ENCODE data around the gene NFIC. TPM values are rescaled to one million over a fixed set of nuclear protein-coding genes. Genes with fewer than 3 reads are reported as not detected.

The NFIC gene
- total and polyA plus RNA-seq, 4 donors = 12.8 to 100 (median 75.1) TPM

GRCh38 chr19:3404324-3405260 is 38.2 kb downstream of the NFIC start:
- WGBS = 23% methylated on average over 62 of the region's 62 CpGs
- peaks cover 6 to 41% (median 21%) of the 10 kb centered on the region in 4 donors for H3K4me1 ChIP-seq (ENCODE audit: control insufficient read depth in 4 of 4, insufficient read depth in 4 of 4, low read length in 3 of 4)
- TF ChIP-seq GABPA (IDR thresholded peaks at IDR 0.05 in 1 of 2, conservative IDR thresholded peaks at IDR 0.05 in 1 of 2) = no peak
- TF ChIP-seq ZBTB33 (IDR thresholded peaks at IDR 0.05) = no peak
- peak; percentile 11 for TF ChIP-seq MAX (IDR thresholded peaks at IDR 0.05)
- TF ChIP-seq RAD21 (IDR thresholded peaks at IDR 0.05) = peak; percentile 29 to 41
- TF ChIP-seq YY1 (IDR thresholded peaks at IDR 0.05) = peak; percentile 100
- TF ChIP-seq NR2F2 (IDR thresholded peaks at IDR 0.05) = peak; percentile 64
- TF ChIP-seq JUND (IDR thresholded peaks at IDR 0.05) = peak; percentile 52 to 85
- no peak for TF ChIP-seq HNF4G (IDR thresholded peaks at IDR 0.05)
- TF ChIP-seq REST (IDR thresholded peaks at IDR 0.05) = peak; percentile 17
- TF ChIP-seq RXRA (IDR thresholded peaks at IDR 0.05) = peak; percentile 32 to 46
- no peak for TF ChIP-seq FOXA1 (IDR thresholded peaks at IDR 0.05)
- peak; percentile 35 for TF ChIP-seq SP1 (IDR thresholded peaks at IDR 0.05)
- no peak for TF ChIP-seq ATF3 (IDR thresholded peaks at IDR 0.05)
- H3K4me3 ChIP-seq (ENCODE audit: low read depth in 1 of 3, low read length in 3 of 3) = peak overlapping the region in 1 of 3 donors; percentile 37
- no peaks in the 10 kb centered on the region for H3K9me3 ChIP-seq (ENCODE audit: control insufficient read depth in 4 of 4, low read length in 3 of 4)
- H3K36me3 ChIP-seq (ENCODE audit: control insufficient read depth in 4 of 4, insufficient read depth in 3 of 4, low read depth in 1 of 4, low read length in 3 of 4) = no peaks in the 10 kb centered on the region
- H3K27ac ChIP-seq (ENCODE audit: low read depth in 1 of 2, low read length in 2 of 2) = peak overlapping the region; percentile 98 to 99
- no peak for DNase-seq (ENCODE audit: low spot score)
- H3K9ac ChIP-seq (ENCODE audit: low read depth in 1 of 2, low read length in 2 of 2) = peak overlapping the region; percentile 71 to 93
- no peaks in the 10 kb centered on the region for H3K27me3 ChIP-seq (ENCODE audit: control insufficient read depth in 4 of 4, insufficient read depth in 4 of 4, low read length in 3 of 4)

GRCh38 chr19:3405261-3405653 is 38.9 kb downstream of the NFIC start:
- Histone ChIP-seq H3K9me3 (ENCODE audit: control insufficient read depth in 4 of 4, low read length in 3 of 4) (no peaks in the 10 kb centered on the region), H3K27me3 (ENCODE audit: control insufficient read depth in 4 of 4, insufficient read depth in 4 of 4, low read length in 3 of 4) (no peaks in the 10 kb centered on the region), H3K9ac (ENCODE audit: low read depth in 1 of 2, low read length in 2 of 2) (peak overlapping the region; percentile 67 to 93), H3K4me3 (ENCODE audit: low read depth in 1 of 3, low read length in 3 of 3) (peak overlapping the region in 1 of 3 donors; percentile 37), H3K36me3 (ENCODE audit: control insufficient read depth in 4 of 4, insufficient read depth in 3 of 4, low read depth in 1 of 4, low read length in 3 of 4) (no peaks in the 10 kb centered on the region), H3K27ac (ENCODE audit: low read depth in 1 of 2, low read length in 2 of 2) (peak overlapping the region; percentile 98 to 99), H3K4me1 (ENCODE audit: control insufficient read depth in 4 of 4, insufficient read depth in 4 of 4, low read length in 3 of 4) (peaks cover 6 to 46% (median 20%) of the 10 kb centered on the region in 4 donors)
- 65% methylated on average over 6 of the region's 6 CpGs for WGBS
- no peak for DNase-seq (ENCODE audit: low spot score)
- TF ChIP-seq EGR1 (IDR thresholded peaks at IDR 0.05; ENCODE audit: low read depth in 2 of 2) (no peak), FOXA1 (IDR thresholded peaks at IDR 0.05) (no peak), CTCF (IDR thresholded peaks at IDR 0.05; ENCODE audit: low read depth, low read length, missing input control) (no peak), TAF1 (conservative IDR thresholded peaks at IDR 0.05) (no peak), REST (IDR thresholded peaks at IDR 0.05) (no peak), ATF3 (IDR thresholded peaks at IDR 0.05) (no peak), HNF4G (IDR thresholded peaks at IDR 0.05) (no peak), RAD21 (IDR thresholded peaks at IDR 0.05) (no peak)
